ENCODE measurements around the gene USP20. TPM values are rescaled to one million over a fixed set of nuclear protein-coding genes. Genes with fewer than 3 reads are reported as not detected.
A peak's percentile ranks its signal among the peaks of the same experiment; 100 is the strongest.

USP20 gene
- total RNA-seq, 2 donors from 2014 or later, result 24.4 to 25.8 TPM

DNA sequence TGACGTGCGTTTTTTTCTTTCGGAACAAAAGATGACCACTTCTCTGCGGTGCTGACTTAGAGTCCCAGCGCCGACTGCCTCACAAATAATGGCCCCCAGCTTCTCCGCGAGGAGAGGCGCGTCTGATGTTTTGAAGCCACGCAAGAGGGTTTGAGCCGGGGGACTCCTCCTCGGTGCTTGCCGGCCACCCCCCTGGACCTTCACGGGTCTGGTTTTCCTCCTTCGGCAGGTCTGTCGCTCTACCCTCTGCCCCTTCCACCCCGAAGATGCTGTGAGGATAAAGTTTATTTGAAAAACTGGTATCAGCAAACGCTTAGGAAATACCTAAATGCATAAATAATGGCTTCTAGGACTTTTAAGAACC, 584 bp downstream of the USP20 start:
- peak overlapping the region; percentile 92 for H3K27ac Mint-ChIP-seq
- H3K4me3 ChIP-seq (ENCODE audit: low read length), result peak overlapping the region; percentile 92
- no peak for DNase-seq

DNA sequence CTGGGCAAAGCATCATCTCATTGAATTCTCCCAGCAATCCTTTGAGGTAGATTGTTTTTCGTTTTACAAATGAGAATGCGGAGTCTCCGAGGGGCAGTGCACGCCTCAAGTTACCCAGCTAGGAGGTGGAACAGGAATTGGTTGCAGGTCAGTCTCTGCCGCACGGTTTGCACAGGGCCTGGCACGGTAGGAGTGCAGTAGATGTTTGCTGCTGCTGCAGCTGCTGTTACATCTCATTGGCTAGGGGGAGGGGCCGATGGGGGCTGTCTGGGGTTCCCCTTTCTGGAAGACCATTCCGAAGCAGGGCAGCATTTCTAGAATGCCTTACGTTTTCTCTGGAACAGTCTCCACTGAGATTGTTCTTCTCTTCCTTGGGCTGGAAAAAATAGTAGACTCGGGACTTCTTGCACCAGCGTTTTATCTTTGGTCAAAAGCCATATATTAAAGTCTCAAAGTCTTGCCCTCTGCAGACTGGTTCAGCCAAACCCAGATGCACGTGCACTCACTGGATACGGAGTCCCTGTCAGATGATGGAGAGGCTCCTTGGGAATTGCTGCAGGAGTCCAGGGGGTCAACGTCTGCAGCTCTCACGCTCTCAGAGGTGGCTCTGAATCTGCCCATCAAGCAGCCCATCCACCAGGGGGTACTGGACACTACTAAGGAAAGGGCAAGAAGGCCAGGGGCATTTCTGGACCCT, 1.2 kb downstream of the USP20 start:
- H3K27ac Mint-ChIP-seq, result peak overlapping the region; percentile 92
- TF ChIP-seq, protein P1, sequence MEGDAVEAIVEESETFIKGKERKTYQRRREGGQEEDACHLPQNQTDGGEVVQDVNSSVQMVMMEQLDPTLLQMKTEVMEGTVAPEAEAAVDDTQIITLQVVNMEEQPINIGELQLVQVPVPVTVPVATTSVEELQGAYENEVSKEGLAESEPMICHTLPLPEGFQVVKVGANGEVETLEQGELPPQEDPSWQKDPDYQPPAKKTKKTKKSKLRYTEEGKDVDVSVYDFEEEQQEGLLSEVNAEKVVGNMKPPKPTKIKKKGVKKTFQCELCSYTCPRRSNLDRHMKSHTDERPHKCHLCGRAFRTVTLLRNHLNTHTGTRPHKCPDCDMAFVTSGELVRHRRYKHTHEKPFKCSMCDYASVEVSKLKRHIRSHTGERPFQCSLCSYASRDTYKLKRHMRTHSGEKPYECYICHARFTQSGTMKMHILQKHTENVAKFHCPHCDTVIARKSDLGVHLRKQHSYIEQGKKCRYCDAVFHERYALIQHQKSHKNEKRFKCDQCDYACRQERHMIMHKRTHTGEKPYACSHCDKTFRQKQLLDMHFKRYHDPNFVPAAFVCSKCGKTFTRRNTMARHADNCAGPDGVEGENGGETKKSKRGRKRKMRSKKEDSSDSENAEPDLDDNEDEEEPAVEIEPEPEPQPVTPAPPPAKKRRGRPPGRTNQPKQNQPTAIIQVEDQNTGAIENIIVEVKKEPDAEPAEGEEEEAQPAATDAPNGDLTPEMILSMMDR (conservative IDR thresholded peaks at IDR 0.05), result no peak
- no peak for DNase-seq
- Histone ChIP-seq H3K27ac (ENCODE audit: low read depth, low read length) (no peak overlapping the region), H3K27me3 (ENCODE audit: control insufficient read depth, insufficient read depth, low read length, poor library complexity, severe bottlenecking) (no peaks in the 10 kb centered on the region), H3K9ac (ENCODE audit: extremely low read depth, low read length, poor library complexity, severe bottlenecking) (peak overlapping the region; percentile 75), H3K36me3 (ENCODE audit: control insufficient read depth, insufficient read depth, low read length) (peaks cover 22% of the 10 kb centered on the region), H3K9me3 (ENCODE audit: control insufficient read depth, low read length) (no peaks in the 10 kb centered on the region), H3K4me1 (ENCODE audit: control insufficient read depth, insufficient read depth, low read length) (no peaks in the 10 kb centered on the region), H3K4me3 (ENCODE audit: low read length) (peak overlapping the region; percentile 92)
- H3K36me3 Mint-ChIP-seq (ENCODE audit: low read depth), result peaks cover 17% of the 10 kb centered on the region
- peaks cover 1% of the 10 kb centered on the region for H3K27me3 Mint-ChIP-seq (ENCODE audit: insufficient read depth)
- no peaks in the 10 kb centered on the region for H3K9me3 Mint-ChIP-seq
- peaks cover 26% of the 10 kb centered on the region for H3K4me1 Mint-ChIP-seq
- 69 to 71% methylated on average over 16 of the region's 16 CpGs for WGBS, 2 experiments (ENCODE audit: insufficient coverage in 1 of 2, insufficient read length in 1 of 2)
- H3K4me3 Mint-ChIP-seq, result peak overlapping the region; percentile 92

More for the DNA sequence above, 584 bp downstream of the USP20 start:
- Mint-ChIP-seq H3K9me3 (no peaks in the 10 kb centered on the region), H3K4me1 (peaks cover 20% of the 10 kb centered on the region), H3K4me3 (peak overlapping the region; percentile 92), H3K36me3 (ENCODE audit: low read depth) (peaks cover 22% of the 10 kb centered on the region), H3K27me3 (ENCODE audit: insufficient read depth) (peaks cover 1% of the 10 kb centered on the region)
- H3K9me3 ChIP-seq (ENCODE audit: control insufficient read depth, low read length), result no peaks in the 10 kb centered on the region
- H3K9ac ChIP-seq (ENCODE audit: extremely low read depth, low read length, poor library complexity, severe bottlenecking), result peak overlapping the region; percentile 75
- peaks cover 28% of the 10 kb centered on the region for H3K36me3 ChIP-seq (ENCODE audit: control insufficient read depth, insufficient read depth, low read length)
- H3K27ac ChIP-seq (ENCODE audit: low read depth, low read length), result no peak overlapping the region
- no peaks in the 10 kb centered on the region for H3K27me3 ChIP-seq (ENCODE audit: control insufficient read depth, insufficient read depth, low read length, poor library complexity, severe bottlenecking)
- TF ChIP-seq, protein P1 (conservative IDR thresholded peaks at IDR 0.05), result no peak
- WGBS, 2 experiments (ENCODE audit: insufficient coverage in 1 of 2, insufficient read length in 1 of 2), result 0 to 6% methylated on average over 3 to 19 of the region's 19 CpGs
- no peaks in the 10 kb centered on the region for H3K4me1 ChIP-seq (ENCODE audit: control insufficient read depth, insufficient read depth, low read length)

DNA sequence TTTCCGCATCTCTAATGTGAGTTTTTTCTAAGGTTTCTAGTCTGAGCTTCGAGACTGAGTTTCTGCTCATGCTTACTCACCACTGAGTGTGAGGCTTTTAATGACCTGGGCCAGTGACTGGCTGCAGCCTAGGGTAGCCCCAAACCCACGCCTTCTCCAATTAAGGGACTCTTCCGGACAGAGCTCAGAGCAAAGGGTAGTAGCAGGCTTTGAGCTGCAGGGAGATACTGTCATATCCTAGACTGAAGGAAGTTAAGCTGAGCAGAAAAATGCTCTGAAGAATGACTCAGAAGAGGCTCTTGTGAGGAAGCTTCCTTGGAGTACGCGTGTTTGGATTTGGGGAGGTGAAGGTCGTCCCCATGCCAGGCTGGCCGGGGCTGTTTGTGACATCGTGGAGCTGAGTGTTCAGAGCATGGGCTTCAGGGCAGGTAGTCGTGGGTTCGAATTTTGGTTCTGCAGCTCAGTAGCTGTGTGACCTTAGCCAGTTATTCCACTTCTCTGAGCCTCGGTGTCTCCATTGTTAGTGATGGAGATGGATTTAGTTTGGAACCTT, 3.5 kb downstream of the USP20 start:
- Histone ChIP-seq H3K27me3 (ENCODE audit: control insufficient read depth, insufficient read depth, low read length, poor library complexity, severe bottlenecking) (no peaks in the 10 kb centered on the region), H3K9ac (ENCODE audit: extremely low read depth, low read length, poor library complexity, severe bottlenecking) (no peak overlapping the region), H3K9me3 (ENCODE audit: control insufficient read depth, low read length) (no peaks in the 10 kb centered on the region), H3K36me3 (ENCODE audit: control insufficient read depth, insufficient read depth, low read length) (peaks cover 6% of the 10 kb centered on the region), H3K4me3 (ENCODE audit: low read length) (no peak overlapping the region), H3K27ac (ENCODE audit: low read depth, low read length) (no peak overlapping the region), H3K4me1 (ENCODE audit: control insufficient read depth, insufficient read depth, low read length) (no peaks in the 10 kb centered on the region)
- 87 to 89% methylated on average over 8 to 12 of the region's 12 CpGs for WGBS, 2 experiments (ENCODE audit: insufficient coverage in 1 of 2, insufficient read length in 1 of 2)
- Mint-ChIP-seq H3K4me1 (peaks cover 27% of the 10 kb centered on the region), H3K36me3 (ENCODE audit: low read depth) (peaks cover 7% of the 10 kb centered on the region), H3K27ac (no peak overlapping the region), H3K27me3 (ENCODE audit: insufficient read depth) (peaks cover 1% of the 10 kb centered on the region), H3K9me3 (no peaks in the 10 kb centered on the region), H3K4me3 (no peak overlapping the region)
- TF ChIP-seq, protein P1 (conservative IDR thresholded peaks at IDR 0.05), result no peak
- DNase-seq, result no peak
